HEK293T (cell line): ENCODE data around the gene TSPY1.
"Not testable (repeated sequence)": the region's sequence is repeated elsewhere in the genome, so short reads cannot be mapped to it uniquely, and the experiment has no call there.

Experiments used
- ARNT ChIP-seq: fragments of 450-650 bp; IDR thresholded peaks from 2 replicates; pipeline ENCODE4 v1.6.1; 2017; ENCODE audit warnings: mild to moderate bottlenecking
- SP1 ChIP-seq: fragments of 450-650 bp; IDR thresholded peaks from 2 replicates; pipeline ENCODE4 v1.6.1; 2017

GRCh38 chrY:9466655-9467054 lies at the start of gene TSPY1:
- not testable (repeated sequence) for TF ChIP-seq SP1, ARNT
